Type B pancreatic cell (in vitro differentiated cells): ENCODE data around the gene OSBPL1A. TPM values are rescaled to one million over a fixed set of nuclear protein-coding genes. Genes with fewer than 3 reads are reported as not detected.

Experiments
- DNase-seq: peaks from one replicate; pipeline ENCODE4 v3.0.0; 2021; ENCODE audit warnings: mixed read lengths; ENCODE audit not compliant: unreplicated experiment; ENCODE audit errors: extremely low spot score
- H3K27ac Mint-ChIP-seq: 2 replicates; pipeline ENCODE4 v1.8.0; 2021; ENCODE audit warnings: mild to moderate bottlenecking, mixed read lengths
- H3K27me3 Mint-ChIP-seq: 2 replicates; pipeline ENCODE4 v1.8.0; 2021; ENCODE audit warnings: mixed read lengths
- H3K36me3 Mint-ChIP-seq: 2 replicates; pipeline ENCODE4 v1.8.0; 2021; ENCODE audit warnings: mixed read lengths
- H3K4me1 Mint-ChIP-seq: one replicate; pipeline ENCODE4 v1.8.0; 2021; ENCODE audit warnings: mixed read lengths; ENCODE audit not compliant: unreplicated experiment
- H3K4me3 Mint-ChIP-seq: 2 replicates; pipeline ENCODE4 v1.8.0; 2021; ENCODE audit warnings: mild to moderate bottlenecking, mixed read lengths
- H3K9me3 Mint-ChIP-seq: 2 replicates; pipeline ENCODE4 v1.8.0; 2021; ENCODE audit warnings: mixed read lengths
- CTCF ChIP-seq: fragments of 200-600 bp; sonication (generic); conservative IDR thresholded peaks from 2 replicates; pipeline ENCODE4 v1.5.0; 2021; ENCODE audit warnings: antibody characterized with exemption, mild to moderate bottlenecking
- total RNA-seq: library from RNA; stranded (reverse); gene quantifications from 2 replicates; pipeline ENCODE4 v1.2.1, GENCODE V29; 2021; ENCODE audit warnings: low replicate concordance

The OSBPL1A gene
- total RNA-seq, 1 donor from 2014 or later: 42.7 TPM

DNA sequence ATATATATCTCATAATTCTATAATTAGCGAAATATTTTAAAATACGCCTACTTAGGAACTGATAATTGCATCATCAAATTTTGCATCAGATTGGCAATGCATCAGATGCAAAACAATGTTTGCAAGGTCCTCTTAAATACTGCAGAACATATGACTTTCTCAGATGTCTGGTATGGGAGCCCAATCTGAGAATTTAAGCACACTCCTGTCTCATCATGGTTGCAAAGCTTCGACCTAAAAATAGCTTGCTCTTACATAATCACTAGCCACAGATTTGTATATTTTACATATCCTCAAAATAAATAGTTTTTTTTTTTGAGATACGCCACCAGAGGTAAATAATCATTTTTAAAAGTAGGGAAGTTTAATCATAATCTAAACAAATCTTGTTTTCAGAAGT is 135.5 kb downstream of the OSBPL1A start:
- Mint-ChIP-seq H3K27me3 (no peaks in the 10 kb centered on the region), H3K4me1 (no peaks in the 10 kb centered on the region), H3K27ac (no peak overlapping the region), H3K9me3 (peaks cover 4% of the 10 kb centered on the region), H3K36me3 (peaks cover 23% of the 10 kb centered on the region), H3K4me3 (no peak overlapping the region)
- no peak for DNase-seq
- no peak for TF ChIP-seq CTCF

- H3K27me3 Mint-ChIP-seq: no peaks in the 10 kb centered on the region
- H3K9me3 Mint-ChIP-seq: peaks cover 4% of the 10 kb centered on the region
- no peak for DNase-seq
- no peaks in the 10 kb centered on the region for H3K4me1 Mint-ChIP-seq
- H3K4me3 Mint-ChIP-seq: no peak overlapping the region
- TF ChIP-seq CTCF: no peak
- H3K27ac Mint-ChIP-seq: no peak overlapping the region
- peaks cover 14% of the 10 kb centered on the region for H3K36me3 Mint-ChIP-seq
These were observed 137.6 kb downstream of the OSBPL1A start for GRCh38 chr18:24259869-24260641.

DNA sequence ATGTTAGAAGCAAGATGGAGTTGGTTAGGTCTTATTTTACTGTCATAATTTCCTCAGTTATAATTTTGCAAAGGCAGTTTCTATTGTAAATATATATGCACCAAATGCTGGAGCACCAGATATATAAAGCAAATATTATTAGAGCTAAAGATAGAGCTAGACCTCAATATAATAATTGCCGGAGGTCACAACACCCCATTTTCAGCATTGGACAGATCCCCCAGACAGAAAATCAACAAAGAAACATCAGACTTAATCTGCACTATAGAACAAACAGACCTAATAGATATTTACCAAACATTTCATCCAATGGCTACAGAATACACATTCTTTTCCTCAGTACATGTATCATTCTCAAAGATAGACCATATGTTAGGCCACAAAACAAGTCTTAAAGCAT is 143.6 kb downstream of the OSBPL1A start:
- Mint-ChIP-seq H3K27me3 (no peaks in the 10 kb centered on the region), H3K27ac (no peak overlapping the region), H3K36me3 (peaks cover 16% of the 10 kb centered on the region), H3K4me3 (no peak overlapping the region), H3K4me1 (peaks cover 10% of the 10 kb centered on the region), H3K9me3 (no peaks in the 10 kb centered on the region)
- DNase-seq: no peak
- TF ChIP-seq CTCF: no peak

DNA sequence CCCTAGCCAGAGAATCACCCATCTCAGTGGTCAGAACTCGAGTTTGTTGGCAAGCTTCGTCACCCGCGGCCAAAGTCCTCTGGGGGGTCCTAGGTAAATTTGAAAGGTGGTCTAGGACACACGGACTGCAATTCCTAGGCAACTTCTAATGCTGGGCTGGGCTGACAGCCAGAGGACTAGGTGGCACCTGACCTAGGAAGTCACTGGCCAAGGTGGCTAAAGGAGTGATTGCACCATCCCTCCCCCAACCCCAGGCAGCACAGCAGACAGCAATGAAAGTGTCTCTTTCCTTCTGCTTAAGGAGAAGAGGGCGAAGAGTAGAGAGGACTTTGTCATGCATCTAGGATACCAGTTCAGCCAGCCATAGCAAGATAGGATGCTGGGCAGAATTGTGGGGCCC is 147.9 kb downstream of the OSBPL1A start:
- peaks cover 6% of the 10 kb centered on the region for H3K36me3 Mint-ChIP-seq
- peaks cover 10% of the 10 kb centered on the region for H3K4me1 Mint-ChIP-seq
- H3K27ac Mint-ChIP-seq: no peak overlapping the region
- no peak overlapping the region for H3K4me3 Mint-ChIP-seq
- no peaks in the 10 kb centered on the region for H3K9me3 Mint-ChIP-seq
- no peak for TF ChIP-seq CTCF
- H3K27me3 Mint-ChIP-seq: no peaks in the 10 kb centered on the region
- no peak for DNase-seq

- H3K36me3 Mint-ChIP-seq: peaks cover 6% of the 10 kb centered on the region
- no peak overlapping the region for H3K27ac Mint-ChIP-seq
- H3K4me1 Mint-ChIP-seq: peaks cover 12% of the 10 kb centered on the region
- H3K4me3 Mint-ChIP-seq: no peak overlapping the region
- DNase-seq: no peak
- no peaks in the 10 kb centered on the region for H3K27me3 Mint-ChIP-seq
- no peak for TF ChIP-seq CTCF
- no peaks in the 10 kb centered on the region for H3K9me3 Mint-ChIP-seq
These were observed 149.3 kb downstream of the OSBPL1A start for GRCh38 chr18:24248359-24248758.
